ENCODE measurements around the gene LAMP2.

The LAMP2 gene

DNA sequence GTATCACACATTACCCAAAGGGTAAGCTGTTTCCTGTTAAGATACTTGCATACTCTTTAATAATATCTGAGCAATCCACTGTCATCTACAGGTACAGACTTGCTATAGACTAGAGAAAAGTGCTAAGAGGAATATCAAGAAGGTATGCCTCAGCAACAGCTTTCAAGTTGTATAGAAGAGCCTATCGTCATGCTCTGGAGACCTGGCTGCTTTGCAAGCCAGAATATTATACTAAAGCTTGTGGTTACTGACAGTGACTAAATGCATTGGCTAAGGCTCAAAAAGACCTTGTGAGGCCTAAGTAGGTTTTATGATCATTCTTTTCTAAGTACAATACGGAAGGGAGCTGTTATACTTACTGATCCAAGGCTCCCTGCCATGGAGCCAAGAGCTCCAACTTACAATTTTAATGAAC lies 11.3 kb downstream of the LAMP2 start:
- no peak for DNase-seq
- intact Hi-C loops (cut with DNase I; ENCODE audit: low total_unique reads), result no loop called here
- TF ChIP-seq, protein P1, sequence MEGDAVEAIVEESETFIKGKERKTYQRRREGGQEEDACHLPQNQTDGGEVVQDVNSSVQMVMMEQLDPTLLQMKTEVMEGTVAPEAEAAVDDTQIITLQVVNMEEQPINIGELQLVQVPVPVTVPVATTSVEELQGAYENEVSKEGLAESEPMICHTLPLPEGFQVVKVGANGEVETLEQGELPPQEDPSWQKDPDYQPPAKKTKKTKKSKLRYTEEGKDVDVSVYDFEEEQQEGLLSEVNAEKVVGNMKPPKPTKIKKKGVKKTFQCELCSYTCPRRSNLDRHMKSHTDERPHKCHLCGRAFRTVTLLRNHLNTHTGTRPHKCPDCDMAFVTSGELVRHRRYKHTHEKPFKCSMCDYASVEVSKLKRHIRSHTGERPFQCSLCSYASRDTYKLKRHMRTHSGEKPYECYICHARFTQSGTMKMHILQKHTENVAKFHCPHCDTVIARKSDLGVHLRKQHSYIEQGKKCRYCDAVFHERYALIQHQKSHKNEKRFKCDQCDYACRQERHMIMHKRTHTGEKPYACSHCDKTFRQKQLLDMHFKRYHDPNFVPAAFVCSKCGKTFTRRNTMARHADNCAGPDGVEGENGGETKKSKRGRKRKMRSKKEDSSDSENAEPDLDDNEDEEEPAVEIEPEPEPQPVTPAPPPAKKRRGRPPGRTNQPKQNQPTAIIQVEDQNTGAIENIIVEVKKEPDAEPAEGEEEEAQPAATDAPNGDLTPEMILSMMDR (IDR thresholded peaks at IDR 0.05), result no peak

DNA sequence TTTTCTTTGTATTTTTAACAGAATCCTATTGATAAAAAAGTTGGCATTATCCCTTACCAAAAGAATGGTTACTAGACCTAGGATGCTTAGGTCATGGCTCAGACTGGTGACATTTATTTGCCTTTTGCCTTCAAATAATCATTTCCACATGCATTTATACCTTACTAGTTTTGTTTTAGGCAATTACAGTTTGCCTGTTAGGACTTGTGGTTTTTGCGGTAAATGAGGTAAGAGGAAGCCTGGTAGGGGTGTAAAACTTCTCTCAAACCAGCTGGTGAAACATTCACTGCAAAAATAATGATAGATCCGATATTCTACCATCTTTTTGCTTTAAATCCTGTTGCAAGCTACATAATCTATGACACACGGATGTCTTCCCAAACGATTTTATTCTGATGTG lies 12.1 kb downstream of the LAMP2 start:
- TF ChIP-seq, protein P1 (IDR thresholded peaks at IDR 0.05), result no peak
- no peak overlapping the region for H3K4me3 ChIP-seq
- H3K9me3 ChIP-seq, result no peaks in the 10 kb centered on the region
- peaks cover 0 to 15% (median 7%) of the 10 kb centered on the region in 3 donors for H3K36me3 ChIP-seq
- no peaks in the 10 kb centered on the region for H3K4me1 ChIP-seq
- no peaks in the 10 kb centered on the region for H3K27me3 ChIP-seq
- no peak for DNase-seq
- no peak overlapping the region for H3K27ac ChIP-seq
- intact Hi-C loops (cut with DNase I; ENCODE audit: low total_unique reads), result no loop called here

More for the DNA sequence above, 11.3 kb downstream of the LAMP2 start:
- Histone ChIP-seq H3K9me3 (no peaks in the 10 kb centered on the region), H3K4me1 (no peaks in the 10 kb centered on the region), H3K4me3 (no peak overlapping the region), H3K27me3 (no peaks in the 10 kb centered on the region), H3K36me3 (peaks cover 0 to 15% (median 7%) of the 10 kb centered on the region in 3 donors), H3K27ac (no peak overlapping the region)

DNA sequence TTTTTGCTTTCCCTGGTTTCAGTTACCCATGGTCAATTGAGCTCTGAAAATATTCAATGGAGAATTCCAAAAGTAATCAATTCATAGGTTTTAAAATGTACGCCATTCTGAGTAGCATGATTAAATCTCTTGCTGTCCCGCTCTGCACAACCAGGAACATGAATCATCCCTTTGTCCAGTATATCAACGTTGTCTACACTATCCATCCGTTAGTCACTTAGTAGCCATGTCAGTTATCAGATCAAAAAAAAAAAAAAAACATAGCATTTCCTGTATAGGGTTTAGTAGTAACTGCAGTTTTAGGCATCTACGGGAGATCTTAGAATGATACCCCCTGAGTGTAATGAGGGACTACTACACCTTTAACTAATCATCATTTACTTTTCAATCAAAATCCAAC lies 15.1 kb downstream of the LAMP2 start:
- H3K27me3 ChIP-seq, result no peaks in the 10 kb centered on the region

DNA sequence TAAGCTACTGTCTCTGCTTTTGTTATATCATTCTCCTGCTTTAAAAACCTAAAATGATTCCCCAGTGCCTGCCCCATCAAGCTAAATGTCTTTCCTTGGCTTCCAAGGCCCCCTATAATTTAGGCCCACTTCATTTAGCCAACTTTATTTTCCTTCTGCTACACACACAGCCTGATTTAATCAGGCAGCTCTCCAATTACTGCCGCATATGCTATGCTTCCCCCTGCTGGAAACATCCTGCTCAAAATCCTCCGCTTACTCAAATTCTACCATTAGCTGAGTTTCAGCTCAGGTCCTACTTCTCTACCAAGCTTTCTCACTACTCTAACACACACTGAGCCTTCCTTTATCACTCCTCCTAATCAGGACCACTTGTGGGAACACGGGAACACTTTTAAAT lies 17.0 kb downstream of the LAMP2 start:
- TF ChIP-seq, protein P1 (IDR thresholded peaks at IDR 0.05), result no peak
- no peak overlapping the region for H3K27ac ChIP-seq
- DNase-seq, result no peak

More for the DNA sequence above, 15.1 kb downstream of the LAMP2 start:
- Histone ChIP-seq H3K4me1 (no peaks in the 10 kb centered on the region), H3K9me3 (no peaks in the 10 kb centered on the region), H3K36me3 (peaks cover 0 to 15% (median 15%) of the 10 kb centered on the region in 3 donors), H3K27ac (no peak overlapping the region), H3K4me3 (no peak overlapping the region)
- intact Hi-C loops (cut with DNase I; ENCODE audit: low total_unique reads), result no loop called here
- no peak for DNase-seq
- TF ChIP-seq, protein P1 (IDR thresholded peaks at IDR 0.05), result no peak

DNA sequence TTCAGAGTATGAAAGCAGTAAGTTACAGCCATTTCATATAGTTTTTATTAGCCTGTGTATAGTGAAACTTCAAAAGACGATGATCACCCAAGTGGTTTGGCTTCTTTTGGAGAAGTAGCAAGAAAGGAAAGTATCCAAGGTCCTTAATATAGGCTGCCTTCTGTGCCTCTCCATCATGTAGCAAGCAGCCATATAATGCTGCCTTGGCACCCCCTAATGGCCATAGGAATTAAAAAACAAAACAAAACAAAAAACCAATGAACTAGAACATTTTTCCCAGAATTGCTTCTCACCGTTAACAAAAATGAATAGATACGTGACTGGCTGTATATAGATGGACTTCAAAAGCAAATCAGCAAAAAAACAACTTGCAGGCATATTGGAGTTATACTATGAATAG lies 18.9 kb downstream of the LAMP2 start:
- H3K4me3 ChIP-seq, result no peak overlapping the region
- TF ChIP-seq, protein P1 (IDR thresholded peaks at IDR 0.05), result no peak

More for the DNA sequence above, 17.0 kb downstream of the LAMP2 start:
- no peak overlapping the region for H3K4me3 ChIP-seq
- H3K27me3 ChIP-seq, result no peaks in the 10 kb centered on the region
- H3K36me3 ChIP-seq, result peaks cover 0 to 21% (median 19%) of the 10 kb centered on the region in 3 donors
- intact Hi-C loops (cut with DNase I; ENCODE audit: low total_unique reads), result no loop called here
- H3K9me3 ChIP-seq, result no peaks in the 10 kb centered on the region
- H3K4me1 ChIP-seq, result no peaks in the 10 kb centered on the region

DNA sequence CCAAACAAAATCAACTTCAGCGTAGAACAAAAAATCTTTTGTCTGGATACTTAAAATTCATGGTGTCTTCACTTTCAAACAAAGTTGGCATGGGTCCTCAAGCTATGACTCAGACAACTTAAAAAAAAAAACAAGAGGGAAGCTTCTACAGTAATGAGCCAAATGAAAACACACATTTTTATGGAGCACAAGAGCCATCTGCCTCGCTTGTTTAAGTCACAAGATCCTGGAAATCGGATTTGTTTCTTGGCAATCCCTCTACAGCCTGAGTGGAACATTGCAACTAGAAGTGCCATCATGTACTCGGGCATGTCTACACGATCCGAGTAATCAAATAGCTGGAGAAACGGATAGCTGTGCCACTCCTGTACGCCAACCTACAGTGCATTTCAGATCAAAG lies 22.6 kb downstream of the LAMP2 start:
- Histone ChIP-seq H3K4me3 (no peak overlapping the region), H3K27ac (no peak overlapping the region), H3K9me3 (no peaks in the 10 kb centered on the region), H3K36me3 (peaks cover 5 to 16% (median 11%) of the 10 kb centered on the region in 3 donors), H3K27me3 (no peaks in the 10 kb centered on the region), H3K4me1 (no peaks in the 10 kb centered on the region)
- no peak for DNase-seq
- intact Hi-C loops (cut with DNase I; ENCODE audit: low total_unique reads), result no loop called here
- TF ChIP-seq, protein P1 (IDR thresholded peaks at IDR 0.05), result no peak

More for the DNA sequence above, 18.9 kb downstream of the LAMP2 start:
- intact Hi-C loops (cut with DNase I; ENCODE audit: low total_unique reads), result no loop called here
- DNase-seq, result no peak
- Histone ChIP-seq H3K27ac (no peak overlapping the region), H3K36me3 (peaks cover 5 to 26% (median 19%) of the 10 kb centered on the region in 3 donors), H3K4me1 (no peaks in the 10 kb centered on the region), H3K9me3 (no peaks in the 10 kb centered on the region), H3K27me3 (no peaks in the 10 kb centered on the region)

Measured in tibial artery (tissue), 4 donors.